ENCODE results near the gene CELF2. TPM values are rescaled to one million over a fixed set of nuclear protein-coding genes. Genes with fewer than 3 reads are reported as not detected.

Gene CELF2
- total RNA-seq, 1 experiment from 2014 or later, result 0.27 TPM

- POLR2A ChIA-PET, result no interaction called here
- H3K9me3 Mint-ChIP-seq (ENCODE audit: unreplicated experiment), result no peaks in the 10 kb centered on the region
- no peaks in the 10 kb centered on the region for H3K36me3 Mint-ChIP-seq (ENCODE audit: insufficient read depth, unreplicated experiment)
- no TSS peak for BruUV-seq (replicated peaks)
- no peaks in the 10 kb centered on the region for H3K9me3 ChIP-seq
- no peak overlapping the region for H3K4me3 Mint-ChIP-seq (ENCODE audit: unreplicated experiment)
- no peak for DNase-seq
- no peaks in the 10 kb centered on the region for H3K36me3 ChIP-seq (ENCODE audit: control insufficient read depth, insufficient read depth, low read length)
- intact Hi-C loops (cut with micrococcal nuclease; ENCODE audit: unreplicated experiment), result no loop called here
- no peaks in the 10 kb centered on the region; the same call in 1 of the 2 replicates for H3K27me3 ChIP-seq (replicated peaks; ENCODE audit: control insufficient read depth, insufficient read depth, low read length)
- no peak overlapping the region for H3K4me3 ChIP-seq (ENCODE audit: low read depth, low read length)
- no peaks in the 10 kb centered on the region for H3K4me1 Mint-ChIP-seq (ENCODE audit: low read depth, unreplicated experiment)
- no peak overlapping the region for H3K27ac Mint-ChIP-seq (ENCODE audit: unreplicated experiment)
- peaks cover 19% of the 10 kb centered on the region for H3K27me3 Mint-ChIP-seq (ENCODE audit: insufficient read depth, unreplicated experiment)
- TF ChIP-seq CTCF (IDR thresholded peaks at IDR 0.05; ENCODE audit: insufficient read depth in 1 of 2, low read depth in 1 of 2, low read length in 1 of 2, severe bottlenecking in 1 of 2, unreplicated experiment in 1 of 2), result no peak
- H3K4me1 ChIP-seq, result no peaks in the 10 kb centered on the region
- CTCF ChIA-PET, result no interaction called here
These were observed 25.4 kb downstream of the CELF2 start for GRCh38 chr10:11043039-11043438.

- CTCF ChIA-PET, result no interaction called here
- Histone ChIP-seq H3K36me3 (ENCODE audit: control insufficient read depth, insufficient read depth, low read length) (no peaks in the 10 kb centered on the region), H3K9me3 (no peaks in the 10 kb centered on the region), H3K27me3 (replicated peaks; ENCODE audit: control insufficient read depth, insufficient read depth, low read length) (no peaks in the 10 kb centered on the region; the same call in 1 of the 2 replicates), H3K4me3 (ENCODE audit: low read depth, low read length) (no peak overlapping the region), H3K4me1 (no peaks in the 10 kb centered on the region)
- BruUV-seq (replicated peaks), result no TSS peak
- Mint-ChIP-seq H3K4me3 (ENCODE audit: unreplicated experiment) (no peak overlapping the region), H3K9me3 (ENCODE audit: unreplicated experiment) (no peaks in the 10 kb centered on the region), H3K27ac (ENCODE audit: unreplicated experiment) (no peak overlapping the region), H3K27me3 (ENCODE audit: insufficient read depth, unreplicated experiment) (peaks cover 22% of the 10 kb centered on the region), H3K36me3 (ENCODE audit: insufficient read depth, unreplicated experiment) (no peaks in the 10 kb centered on the region), H3K4me1 (ENCODE audit: low read depth, unreplicated experiment) (no peaks in the 10 kb centered on the region)
- DNase-seq, result no peak
- intact Hi-C loops (cut with micrococcal nuclease; ENCODE audit: unreplicated experiment), result no loop called here
- TF ChIP-seq CTCF (IDR thresholded peaks at IDR 0.05; ENCODE audit: insufficient read depth in 1 of 2, low read depth in 1 of 2, low read length in 1 of 2, severe bottlenecking in 1 of 2, unreplicated experiment in 1 of 2), result no peak
- POLR2A ChIA-PET, result interaction anchor here (0.6 kb wide), 1 partner anchor 12 kb away, joined by 3 read pairs; no protein-coding TSS in a partner anchor
These were observed 25.9 kb downstream of the CELF2 start for GRCh38 chr10:11043446-11044127.

GRCh38 chr10:11045487-11045886 lies 27.8 kb downstream of the CELF2 start:
- Histone ChIP-seq H3K9me3 (no peaks in the 10 kb centered on the region), H3K4me3 (ENCODE audit: low read depth, low read length) (no peak overlapping the region), H3K27me3 (replicated peaks; ENCODE audit: control insufficient read depth, insufficient read depth, low read length) (no peaks in the 10 kb centered on the region), H3K36me3 (ENCODE audit: control insufficient read depth, insufficient read depth, low read length) (no peaks in the 10 kb centered on the region), H3K4me1 (no peaks in the 10 kb centered on the region)
- no peaks in the 10 kb centered on the region for H3K9me3 Mint-ChIP-seq (ENCODE audit: unreplicated experiment)
- intact Hi-C loops (cut with micrococcal nuclease; ENCODE audit: unreplicated experiment), result no loop called here
- TF ChIP-seq CTCF (IDR thresholded peaks at IDR 0.05; ENCODE audit: insufficient read depth in 1 of 2, low read depth in 1 of 2, low read length in 1 of 2, severe bottlenecking in 1 of 2, unreplicated experiment in 1 of 2), result no peak
- no peak overlapping the region for H3K27ac Mint-ChIP-seq (ENCODE audit: unreplicated experiment)
- no peaks in the 10 kb centered on the region for H3K36me3 Mint-ChIP-seq (ENCODE audit: insufficient read depth, unreplicated experiment)
- ChIA-PET POLR2A (no interaction called here), CTCF (no interaction called here)
- H3K4me1 Mint-ChIP-seq (ENCODE audit: low read depth, unreplicated experiment), result no peaks in the 10 kb centered on the region
- no peak overlapping the region for H3K4me3 Mint-ChIP-seq (ENCODE audit: unreplicated experiment)
- DNase-seq, result no peak
- BruUV-seq (replicated peaks), result no TSS peak
- H3K27me3 Mint-ChIP-seq (ENCODE audit: insufficient read depth, unreplicated experiment), result peaks cover 30% of the 10 kb centered on the region
